ENCODE data around the gene IL17C. TPM values are rescaled to one million over a fixed set of nuclear protein-coding genes. Genes with fewer than 3 reads are reported as not detected.

Gene IL17C
- total RNA-seq, 1 experiment from 2014 or later = 0.31 TPM

DNA sequence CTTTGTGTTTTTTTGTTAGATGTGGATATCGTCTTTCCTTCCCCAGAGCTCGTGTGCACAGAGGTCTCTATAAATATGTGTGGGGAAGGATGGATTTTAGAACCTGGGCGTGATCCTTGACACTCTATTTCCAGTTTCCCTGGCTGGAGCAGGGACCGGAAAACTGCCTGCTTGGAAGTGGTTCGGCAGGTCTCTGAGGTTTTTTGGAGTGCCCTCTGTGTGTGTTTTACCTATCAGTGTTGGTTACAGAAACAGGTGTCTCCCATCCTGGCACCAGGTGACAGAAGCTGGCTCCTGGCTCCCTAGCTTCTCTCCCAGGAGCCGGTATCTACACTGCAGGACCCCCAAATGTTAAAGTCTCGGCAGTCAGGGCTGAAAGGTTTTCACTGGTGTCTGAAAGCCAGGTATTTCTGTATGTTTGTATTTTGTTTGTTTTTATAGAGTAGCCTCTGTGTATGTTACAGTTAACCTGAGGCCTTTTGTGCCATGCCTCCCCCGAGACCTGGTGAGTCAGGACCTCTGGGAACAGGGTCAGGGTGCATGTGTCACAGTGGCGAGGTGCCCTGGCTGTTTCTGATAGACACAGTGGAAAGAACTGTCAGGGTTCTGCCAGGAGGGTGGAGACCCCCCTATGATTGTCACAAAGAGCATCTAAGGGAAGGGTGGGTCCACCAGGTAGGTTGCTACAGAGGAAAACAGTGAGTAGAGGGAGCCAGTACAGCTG is 36.9 kb upstream of the IL17C start:
- H3K27me3 ChIP-seq (ENCODE audit: insufficient read depth, low read length) = no peaks in the 10 kb centered on the region
- H3K79me2 ChIP-seq (ENCODE audit: insufficient read depth, low read length) = no peaks in the 10 kb centered on the region
- peak overlapping the region in 1 of 2 experiments; percentile 45; a peak in 1 of 5 replicates for H3K4me3 Mint-ChIP-seq
- peaks cover 30 to 65% (median 58%) of the 10 kb centered on the region in 3 experiments; a peak in 6 of 7 replicates for H3K36me3 Mint-ChIP-seq (ENCODE audit: insufficient read depth in 1 of 3, low read depth in 3 of 3)
- no peak overlapping the region for H3T11ph ChIP-seq (ENCODE audit: low read length)
- H3K4me2 ChIP-seq (ENCODE audit: insufficient read depth, insufficient read length, low read length) = no peak overlapping the region
- H3K4ac ChIP-seq (ENCODE audit: low read depth, low read length) = no peak overlapping the region
- no peak overlapping the region for H3K18ac ChIP-seq (ENCODE audit: insufficient read length, low read depth, low read length)
- no peak overlapping the region for H3K23ac ChIP-seq (ENCODE audit: insufficient read length, low read depth, low read length)
- H2AFZ ChIP-seq (ENCODE audit: low read length) = no peak overlapping the region
- H3K9ac ChIP-seq (ENCODE audit: extremely low read depth, insufficient read length, low read length) = no peak overlapping the region
- H3K27ac ChIP-seq (ENCODE audit: insufficient read length, low read depth, low read length) = no peak overlapping the region
- no peak overlapping the region for H3K14ac ChIP-seq (ENCODE audit: insufficient read depth, low read length)
- H3K4me1 ChIP-seq (ENCODE audit: insufficient read depth, low read length) = no peaks in the 10 kb centered on the region
- H4K8ac ChIP-seq (replicated peaks; ENCODE audit: insufficient read length, low read depth, low read length) = no peak overlapping the region
- no peaks in the 10 kb centered on the region for H3K23me2 ChIP-seq (ENCODE audit: insufficient read length, low read depth, low read length, poor library complexity, severe bottlenecking)
- no peaks in the 10 kb centered on the region for H4K20me1 ChIP-seq (ENCODE audit: control insufficient read depth, insufficient read depth, insufficient read length)
- peak overlapping the region; percentile 28 to 44 (median 40); a peak in 4 of 7 replicates for H3K27ac Mint-ChIP-seq
- H2BK120ac ChIP-seq (ENCODE audit: low read depth, low read length, poor library complexity, severe bottlenecking) = no peak overlapping the region
- no peak overlapping the region for H4K5ac ChIP-seq (ENCODE audit: insufficient read length, low read depth, low read length)
- no peaks in the 10 kb centered on the region for H3K79me1 ChIP-seq (ENCODE audit: insufficient read depth, low read depth, low read length, poor library complexity, severe bottlenecking)
- no peak overlapping the region for H2AK5ac ChIP-seq (ENCODE audit: insufficient read length, low read length)
- DNase-seq = no peak
- no peak overlapping the region for H4K91ac ChIP-seq (ENCODE audit: insufficient read length, low read depth, low read length)
- H3K4me1 Mint-ChIP-seq = peaks cover 7 to 21% of the 10 kb centered on the region in 2 experiments
- no peaks in the 10 kb centered on the region for H3K9me3 ChIP-seq (ENCODE audit: control insufficient read depth, low read depth, low read length)
- WGBS (ENCODE audit: extremely low coverage, insufficient read length, low lambda C conversion rate) = no CpG with 5 or more reads among the region's 9 CpGs
- no peak overlapping the region for H3K56ac ChIP-seq (ENCODE audit: insufficient read length, low read depth, low read length)
- H2BK5ac ChIP-seq (ENCODE audit: insufficient read length, low read length) = no peak overlapping the region
- H2BK15ac ChIP-seq (ENCODE audit: low read depth, low read length) = no peak overlapping the region
- H2BK20ac ChIP-seq (ENCODE audit: low read depth, low read length, poor library complexity, severe bottlenecking) = no peak overlapping the region
- no peak overlapping the region for H2BK12ac ChIP-seq (ENCODE audit: insufficient read length, low read depth, low read length)
- peaks cover 0 to 4% of the 10 kb centered on the region in 2 experiments; a peak in 1 of 5 replicates for H3K9me3 Mint-ChIP-seq
- H3K27me3 Mint-ChIP-seq (ENCODE audit: low read depth) = no peaks in the 10 kb centered on the region
- TF ChIP-seq, protein P1, sequence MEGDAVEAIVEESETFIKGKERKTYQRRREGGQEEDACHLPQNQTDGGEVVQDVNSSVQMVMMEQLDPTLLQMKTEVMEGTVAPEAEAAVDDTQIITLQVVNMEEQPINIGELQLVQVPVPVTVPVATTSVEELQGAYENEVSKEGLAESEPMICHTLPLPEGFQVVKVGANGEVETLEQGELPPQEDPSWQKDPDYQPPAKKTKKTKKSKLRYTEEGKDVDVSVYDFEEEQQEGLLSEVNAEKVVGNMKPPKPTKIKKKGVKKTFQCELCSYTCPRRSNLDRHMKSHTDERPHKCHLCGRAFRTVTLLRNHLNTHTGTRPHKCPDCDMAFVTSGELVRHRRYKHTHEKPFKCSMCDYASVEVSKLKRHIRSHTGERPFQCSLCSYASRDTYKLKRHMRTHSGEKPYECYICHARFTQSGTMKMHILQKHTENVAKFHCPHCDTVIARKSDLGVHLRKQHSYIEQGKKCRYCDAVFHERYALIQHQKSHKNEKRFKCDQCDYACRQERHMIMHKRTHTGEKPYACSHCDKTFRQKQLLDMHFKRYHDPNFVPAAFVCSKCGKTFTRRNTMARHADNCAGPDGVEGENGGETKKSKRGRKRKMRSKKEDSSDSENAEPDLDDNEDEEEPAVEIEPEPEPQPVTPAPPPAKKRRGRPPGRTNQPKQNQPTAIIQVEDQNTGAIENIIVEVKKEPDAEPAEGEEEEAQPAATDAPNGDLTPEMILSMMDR (conservative IDR thresholded peaks at IDR 0.05) = no peak

Data from H9 (cell line).